GM18526 (cell line): ENCODE results near the gene TBX1.

Experiments used
- POLR2A ChIP-seq: IDR thresholded peaks from 3 replicates; pipeline ENCODE4 v1.6.1; 2011; ENCODE audit not compliant: insufficient read length; ENCODE audit errors: extremely low read depth

Gene TBX1

DNA sequence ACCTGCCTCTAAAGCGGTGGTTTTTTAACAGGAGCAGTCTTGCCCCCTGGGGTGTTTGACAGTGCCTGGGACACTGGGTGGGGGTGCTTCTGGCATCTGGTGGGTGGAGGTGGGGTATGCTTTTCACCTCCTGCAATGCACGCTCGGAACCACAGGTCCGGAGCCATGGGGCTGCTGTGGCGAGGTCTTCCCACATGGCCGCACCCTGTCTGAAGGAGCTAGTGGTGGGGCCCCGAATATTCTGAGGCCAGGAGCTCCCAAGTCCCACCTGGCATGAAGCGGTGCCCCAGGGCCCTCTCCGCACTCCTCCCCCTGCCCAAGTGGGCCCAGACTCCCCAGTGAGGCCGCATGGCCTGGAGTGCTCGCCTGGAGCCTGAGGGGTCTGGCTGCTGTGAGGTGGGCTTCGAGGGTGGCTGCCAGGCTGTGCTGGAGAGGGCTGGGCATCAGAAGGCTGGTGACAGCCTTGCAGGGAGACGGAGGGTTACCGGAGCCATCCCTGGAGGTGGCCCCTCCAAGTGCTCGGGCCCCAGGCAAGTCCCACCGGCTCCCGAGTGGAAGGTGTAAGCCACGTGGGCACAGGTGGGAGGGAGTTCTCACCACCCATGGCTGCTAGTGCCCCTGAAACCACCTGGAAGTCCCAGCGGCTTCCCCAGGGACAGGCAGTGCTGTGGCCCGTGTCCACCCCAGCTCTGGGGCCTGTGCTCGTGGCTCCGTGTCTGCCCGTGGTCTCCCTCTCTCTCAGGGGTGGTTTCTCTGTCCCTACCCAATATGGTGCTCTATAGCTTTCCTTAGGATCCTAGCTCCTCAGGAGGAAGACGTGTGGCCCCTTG is 15.1 kb downstream of the TBX1 start:
- TF ChIP-seq POLR2A, result no peak

DNA sequence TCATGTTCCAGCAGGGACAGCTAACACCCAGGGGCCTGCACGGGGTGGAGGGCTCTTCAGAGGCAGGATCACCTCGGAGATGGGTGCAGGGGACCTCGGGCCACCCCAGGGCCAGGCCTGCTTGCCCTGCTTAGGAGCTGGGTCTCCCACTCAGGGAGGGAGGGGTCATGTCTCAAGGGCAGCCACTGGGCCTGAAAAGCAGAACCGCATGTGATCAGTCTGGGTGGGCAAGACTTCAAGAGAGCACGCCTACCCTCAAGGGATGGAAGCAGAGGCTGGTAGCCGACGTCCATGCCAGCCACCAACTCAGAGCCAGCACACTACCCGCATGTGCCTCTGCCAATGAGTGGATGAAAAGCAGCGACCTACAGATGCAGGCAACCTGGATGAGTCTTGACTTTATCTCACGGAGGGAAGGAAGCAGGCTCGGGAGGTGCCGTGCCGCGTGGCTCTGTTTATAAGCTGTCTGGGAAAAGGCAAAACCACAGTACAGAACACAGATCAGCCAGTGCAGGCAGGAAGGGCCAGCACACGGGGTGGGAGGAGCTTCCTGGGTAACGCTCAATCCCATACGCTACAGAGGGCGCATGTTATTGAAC is 16.0 kb downstream of the TBX1 start:
- no peak for TF ChIP-seq POLR2A

DNA sequence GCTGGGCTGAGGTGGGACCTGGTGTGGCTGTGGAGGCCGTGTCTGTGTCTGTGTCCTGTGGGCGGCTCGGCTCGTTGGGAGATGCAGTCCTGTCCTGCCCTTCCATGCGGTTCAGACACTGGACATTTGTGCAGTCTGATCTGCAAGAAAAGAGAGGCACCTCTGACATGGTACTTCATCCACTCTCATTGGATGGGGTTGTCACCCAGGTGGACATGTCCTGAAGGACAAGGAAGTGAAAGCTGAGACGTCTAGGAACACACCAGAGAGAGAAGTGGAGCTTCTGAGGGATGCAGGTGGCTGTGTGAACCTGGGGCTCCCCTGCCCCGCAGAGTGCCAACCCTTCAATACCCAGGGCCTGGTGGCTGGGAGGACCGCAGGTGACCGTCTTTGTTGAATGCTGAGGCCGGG is 18.4 kb downstream of the TBX1 start:
- no peak for TF ChIP-seq POLR2A

DNA sequence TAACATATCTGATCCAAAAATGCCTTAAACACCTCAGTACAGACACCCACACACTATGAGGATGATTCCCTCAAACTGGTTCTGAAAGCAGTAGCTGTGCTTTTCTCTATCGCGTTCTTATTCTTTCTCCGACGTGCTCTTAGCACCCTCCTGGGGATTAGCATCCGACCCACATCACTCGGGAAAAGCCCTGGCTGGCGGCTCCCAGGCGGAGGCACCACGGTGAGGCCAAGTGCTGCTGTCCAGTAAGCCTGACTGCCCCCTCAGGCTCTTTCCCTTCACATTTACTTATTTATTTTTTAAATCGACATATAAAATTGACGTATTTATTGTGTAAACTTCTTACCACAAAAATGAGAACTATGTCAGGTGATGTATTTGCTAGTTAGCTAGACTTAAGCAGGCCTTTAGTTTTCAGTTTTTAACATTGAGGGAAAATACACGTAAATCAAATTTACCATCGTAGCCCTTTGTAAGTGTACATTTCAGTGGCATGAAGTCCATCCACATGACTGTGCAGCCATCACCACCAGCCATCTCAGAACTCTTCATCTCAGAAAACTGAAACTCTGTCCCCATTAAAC is 19.2 kb downstream of the TBX1 start:
- TF ChIP-seq POLR2A, result no peak

DNA sequence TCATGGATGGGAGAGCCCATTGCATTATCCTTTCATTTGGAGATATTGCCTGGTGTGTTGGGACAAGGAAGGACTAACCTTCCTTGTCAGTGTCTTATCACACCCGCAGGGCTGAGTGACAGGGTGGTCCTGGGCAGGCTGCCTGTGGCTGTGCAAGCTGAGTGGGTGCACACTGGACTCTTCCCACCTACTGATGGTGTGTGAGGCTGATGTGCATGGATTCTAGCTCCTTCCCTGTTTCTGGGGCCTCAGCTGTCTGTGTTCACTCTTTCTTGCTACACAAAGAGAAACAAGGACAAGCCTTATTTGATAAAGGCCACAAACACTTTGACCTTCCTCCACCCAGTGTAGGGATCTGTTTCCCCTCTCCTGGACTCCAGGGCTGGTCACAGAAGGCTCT is 22.0 kb downstream of the TBX1 start:
- no peak for TF ChIP-seq POLR2A

DNA sequence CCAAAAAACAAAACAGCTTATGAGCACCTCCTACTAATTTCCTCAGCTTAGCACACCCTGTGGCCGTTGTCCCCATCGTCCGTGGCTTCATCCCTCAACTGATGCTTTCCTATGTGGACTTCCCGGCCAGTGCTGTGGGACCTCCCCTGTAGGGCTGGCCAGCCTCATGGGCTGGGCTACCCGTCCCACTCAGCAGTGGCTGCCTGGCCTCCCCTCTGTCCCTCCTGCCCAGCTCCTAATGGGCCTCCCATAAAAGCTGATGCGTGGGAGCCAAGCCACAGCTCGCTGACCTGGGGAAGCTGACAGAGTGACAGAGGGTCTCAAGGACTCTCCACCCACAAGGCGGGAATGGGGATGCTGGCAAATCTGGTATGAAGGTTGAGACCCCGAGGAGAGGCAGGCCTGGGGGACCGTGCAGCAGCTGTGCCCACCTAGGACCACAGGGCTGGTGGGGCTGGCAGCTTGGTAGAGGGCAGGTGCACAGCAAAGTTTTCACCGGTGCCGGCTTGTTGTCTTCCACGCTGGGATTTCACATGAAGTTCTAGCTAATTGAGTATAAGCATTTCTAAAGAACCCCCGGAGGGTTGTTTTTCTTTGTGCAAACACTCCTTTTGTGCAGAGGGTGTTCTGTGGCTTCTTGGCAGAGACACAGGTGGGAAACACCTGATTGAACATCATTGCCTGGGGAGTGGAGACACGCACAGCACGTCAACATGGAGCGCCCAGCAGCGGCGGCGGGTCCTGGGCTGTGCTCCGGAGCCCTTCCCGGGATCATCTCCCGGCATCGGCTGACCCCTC is 23.2 kb downstream of the TBX1 start:
- TF ChIP-seq POLR2A, result no peak

DNA sequence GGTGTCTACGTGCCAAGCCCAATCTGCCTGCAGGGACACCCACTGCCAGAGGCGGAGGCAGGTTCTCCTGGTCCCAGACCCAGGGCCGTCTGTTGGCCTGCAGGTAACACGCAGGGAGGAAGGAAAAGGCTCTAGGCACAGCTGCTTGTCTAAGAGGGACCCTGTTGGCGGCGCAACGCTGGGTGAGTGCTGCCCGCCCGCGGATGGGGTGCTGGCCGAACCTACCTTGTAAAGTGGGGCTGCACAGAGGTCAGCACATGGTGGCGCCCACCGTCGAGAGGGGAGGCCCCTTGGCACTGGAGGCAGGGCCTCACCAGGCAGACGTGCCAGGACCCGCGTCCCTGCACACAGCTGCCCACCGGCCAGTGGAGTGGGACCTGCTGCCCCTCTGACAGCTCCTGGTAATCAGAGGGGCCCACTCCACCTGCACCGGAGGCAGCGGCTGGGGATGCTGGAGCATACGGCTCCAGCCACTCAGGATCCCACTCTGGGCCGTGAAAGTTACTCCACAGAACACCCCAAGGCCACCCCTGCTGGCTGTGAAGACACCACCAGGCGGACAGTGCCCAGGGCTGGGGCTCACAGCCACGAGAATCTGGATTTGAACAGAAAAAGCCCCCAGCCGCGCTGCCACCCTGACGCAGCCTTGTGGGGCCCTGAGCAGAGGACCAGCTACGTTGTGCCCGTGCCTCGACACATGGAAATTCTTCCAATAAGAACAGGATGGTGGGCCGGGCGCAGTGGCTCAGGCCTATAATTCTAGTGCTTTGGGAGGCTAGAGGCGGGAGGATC is 24.0 kb downstream of the TBX1 start:
- no peak for TF ChIP-seq POLR2A

DNA sequence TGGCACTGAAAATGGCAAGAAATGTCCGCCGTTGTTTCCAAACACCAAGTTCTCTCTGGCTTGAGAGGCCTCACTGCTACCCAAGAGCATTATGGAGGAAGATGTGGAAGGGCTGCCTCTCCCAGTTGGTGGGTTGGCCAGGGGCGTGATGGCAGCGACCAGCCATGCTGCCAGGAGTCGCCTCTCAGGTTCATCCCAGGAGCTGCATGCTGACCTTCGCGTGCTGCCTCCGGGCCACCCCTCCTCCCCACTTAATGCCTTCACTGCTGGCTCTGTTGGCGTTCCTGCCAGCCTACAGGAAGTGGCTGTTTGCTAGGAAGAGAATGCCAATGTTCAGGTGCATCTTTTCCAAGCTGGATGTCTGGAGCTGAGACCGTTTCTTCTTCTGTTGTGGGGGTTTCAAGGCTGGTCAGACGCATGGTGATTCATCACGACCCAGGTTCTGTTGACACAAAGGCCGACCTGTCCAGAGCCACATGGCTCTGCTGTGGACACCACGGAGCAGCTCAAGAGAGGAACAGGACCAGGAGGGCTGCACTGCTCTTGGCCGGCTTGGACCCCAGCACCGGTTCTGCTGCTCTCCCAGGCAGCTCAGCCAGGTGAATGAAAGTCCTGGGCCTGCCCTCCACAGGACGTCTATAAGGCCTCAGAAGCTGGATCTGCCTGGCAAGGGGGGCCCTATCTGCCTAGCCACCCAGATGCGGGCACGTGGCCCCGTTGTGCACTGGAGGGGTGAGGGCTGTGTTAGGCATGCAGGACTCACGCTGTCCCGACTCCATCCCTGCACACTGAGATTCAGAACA is 25.1 kb downstream of the TBX1 start:
- no peak for TF ChIP-seq POLR2A

DNA sequence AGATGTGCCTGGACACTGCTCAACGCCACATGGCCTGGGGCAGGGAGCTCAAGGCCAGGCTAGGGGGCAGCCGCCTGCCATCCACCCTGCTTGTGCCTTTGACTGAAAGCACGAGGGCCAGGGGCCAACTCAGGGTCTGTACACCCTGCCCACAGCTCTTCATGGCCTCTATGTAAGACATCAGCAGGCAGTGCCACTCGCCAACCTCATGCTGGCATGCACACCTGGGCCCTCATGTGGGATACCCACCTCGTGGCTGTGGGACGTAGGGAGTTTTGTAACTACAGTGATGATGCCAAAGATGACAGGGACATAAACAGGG is 25.6 kb downstream of the TBX1 start:
- TF ChIP-seq POLR2A, result no peak

DNA sequence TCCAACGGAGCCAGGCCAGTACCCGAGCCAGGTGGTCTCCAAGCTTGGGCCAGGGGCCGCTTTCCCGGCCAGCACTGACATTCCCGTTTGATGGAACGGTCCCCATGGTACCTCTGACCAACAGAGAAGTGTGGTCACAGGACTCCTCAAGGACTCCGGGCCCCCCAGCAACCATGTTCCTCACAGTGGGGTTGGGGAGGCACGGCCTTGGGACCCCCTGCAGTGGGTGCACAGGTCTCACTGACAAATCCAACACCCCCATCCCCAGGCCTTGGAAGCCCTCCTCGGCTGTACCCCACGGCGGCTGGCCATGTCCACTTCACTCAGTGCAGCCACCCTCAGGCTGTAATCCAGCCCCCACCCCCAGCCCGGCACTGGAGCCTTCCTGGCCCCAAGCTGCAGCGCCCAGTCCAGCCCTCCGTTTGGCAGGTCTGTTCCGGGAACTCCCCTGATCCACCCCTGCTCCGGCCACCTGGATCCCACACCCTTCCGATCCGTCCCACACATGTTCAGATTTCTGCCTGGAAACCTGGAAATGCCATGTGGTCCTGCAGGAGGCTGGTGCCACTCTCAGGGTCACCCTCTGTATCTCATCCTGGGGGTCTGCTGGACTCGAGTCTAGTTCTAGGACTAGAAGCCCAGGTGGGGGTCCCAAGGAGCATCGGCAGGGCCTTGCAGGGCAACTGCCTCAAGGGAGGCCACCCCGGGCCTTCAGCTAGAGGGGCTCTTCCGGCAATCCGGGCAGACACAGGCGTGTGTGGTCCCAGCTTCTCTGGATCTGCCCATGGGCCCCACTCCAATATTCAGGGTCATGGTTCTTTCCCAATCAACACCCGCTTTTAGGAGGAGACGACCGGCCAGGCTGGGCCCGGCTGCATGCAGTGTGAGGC is 26.6 kb downstream of the TBX1 start:
- TF ChIP-seq POLR2A, result no peak

DNA sequence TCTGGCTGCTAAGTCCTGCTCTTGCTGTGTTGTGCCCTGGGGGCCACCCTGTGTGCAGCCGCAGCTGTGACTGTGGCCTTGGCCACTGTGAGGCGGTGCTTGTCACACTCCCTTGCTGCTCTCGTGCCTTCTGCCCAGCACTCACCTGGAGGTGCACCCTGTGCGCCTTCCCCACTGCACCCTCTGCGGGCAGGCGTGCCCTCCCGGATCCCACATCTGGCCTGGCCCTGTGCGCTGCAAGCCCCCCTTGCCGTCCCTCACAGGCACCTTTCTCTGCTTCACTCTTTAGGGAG is 27.2 kb downstream of the TBX1 start:
- no peak for TF ChIP-seq POLR2A

DNA sequence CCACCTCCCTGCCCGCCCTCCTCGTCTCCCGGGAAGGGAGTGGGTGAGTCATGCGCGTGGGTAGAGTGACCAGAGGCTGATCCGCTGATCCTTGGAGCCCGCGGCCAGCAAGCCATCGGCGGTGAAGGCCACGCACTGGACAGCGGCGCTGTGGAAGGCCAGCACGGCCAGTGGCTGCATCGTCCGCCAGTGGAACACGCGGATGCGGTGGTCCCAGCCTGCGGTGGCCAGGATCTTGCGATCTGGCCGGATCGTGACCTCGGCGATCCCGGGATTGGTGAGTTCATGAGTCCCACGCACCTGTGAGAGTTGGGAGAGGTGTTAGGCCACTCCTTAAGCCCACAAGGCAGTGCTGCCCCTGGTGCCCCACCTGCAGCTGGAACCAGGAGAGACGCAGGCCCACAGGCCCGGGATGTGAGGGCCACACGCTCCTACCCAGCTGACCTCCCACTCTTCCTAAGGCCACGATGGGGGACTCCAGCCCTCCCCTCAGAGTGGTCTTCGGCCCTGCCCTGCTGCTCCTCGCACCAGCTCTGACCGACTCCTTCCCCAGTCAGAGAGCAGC is 28.2 kb downstream of the TBX1 start:
- no peak for TF ChIP-seq POLR2A

DNA sequence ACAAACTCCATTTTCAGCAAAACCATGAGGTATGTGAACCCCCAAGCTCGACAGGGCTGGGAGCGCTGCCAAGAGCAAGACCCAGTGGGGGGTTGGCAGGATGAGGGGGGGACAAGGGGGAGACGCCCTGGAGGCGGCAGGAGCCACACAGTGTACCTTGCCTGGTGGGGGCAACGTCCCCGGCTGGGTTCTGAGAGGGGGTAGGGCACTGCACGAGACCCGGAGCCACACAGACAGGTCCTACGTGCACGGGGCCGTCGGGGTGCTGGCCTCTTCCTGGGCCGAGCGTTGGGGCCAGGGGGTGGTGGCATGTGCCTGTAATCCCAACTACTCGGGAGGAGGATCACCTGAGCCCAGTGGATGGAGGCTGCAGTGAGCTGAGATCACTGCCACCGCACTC is 28.8 kb downstream of the TBX1 start:
- TF ChIP-seq POLR2A, result no peak

DNA sequence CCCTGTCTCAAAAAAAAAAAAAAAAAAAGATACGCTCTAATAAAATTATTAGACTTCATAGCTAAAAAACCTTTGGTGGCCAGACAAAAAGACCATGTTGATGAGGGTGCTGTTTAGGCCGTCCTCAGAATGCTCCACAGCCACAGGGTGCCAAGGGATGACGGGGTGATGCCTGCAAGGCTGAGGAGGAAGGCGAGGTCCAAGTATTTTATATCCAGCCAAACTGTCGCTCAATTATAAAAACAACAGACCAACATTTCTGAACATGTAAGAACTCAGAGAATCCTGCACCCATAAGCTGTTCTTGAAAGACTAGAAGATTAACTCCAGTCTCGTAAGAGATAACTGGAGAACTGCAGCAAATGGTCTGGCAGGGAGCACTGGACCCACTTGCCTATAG is 29.2 kb downstream of the TBX1 start:
- no peak for TF ChIP-seq POLR2A

DNA sequence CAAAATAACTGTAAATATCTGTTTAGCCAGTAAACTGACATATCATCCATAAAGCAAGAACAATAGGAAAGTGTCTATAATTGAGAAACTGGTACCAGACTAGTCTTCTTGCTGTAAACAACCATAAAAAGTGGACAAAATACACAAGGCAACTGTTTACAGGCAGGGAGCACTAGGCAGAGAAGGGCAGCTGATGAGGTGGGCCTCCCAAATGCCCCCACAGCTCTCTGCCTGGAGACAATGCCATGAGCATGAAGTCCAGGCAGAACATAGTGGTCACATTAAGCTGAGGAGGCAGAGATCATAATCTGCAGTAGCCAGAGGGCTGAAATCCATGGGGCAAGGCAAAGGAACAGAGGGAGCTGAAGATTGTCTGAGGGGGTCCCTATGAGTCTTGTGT is 30.7 kb downstream of the TBX1 start:
- TF ChIP-seq POLR2A, result no peak
